Measurements from ENCODE around the gene AMOTL2.

Gene AMOTL2

GRCh38 chr3:134370611-134371531 lies 3.4 kb downstream of the AMOTL2 start:
- no peak overlapping the region for H2AFZ ChIP-seq
- H3K27me3 ChIP-seq (ENCODE audit: control insufficient read depth, insufficient read depth, low read length), result no peaks in the 10 kb centered on the region
- H3K4me1 ChIP-seq, result peaks cover 40% of the 10 kb centered on the region
- no peaks in the 10 kb centered on the region for H3K9me3 ChIP-seq (ENCODE audit: control insufficient read depth, low read length)
- H3K4me3 ChIP-seq (ENCODE audit: low read depth, low read length), result no peak overlapping the region
- H3K79me2 ChIP-seq, result peaks cover 5% of the 10 kb centered on the region
- H3K4me2 ChIP-seq (ENCODE audit: low read length), result no peak overlapping the region
- H3K36me3 ChIP-seq (ENCODE audit: control insufficient read depth, insufficient read depth, low read length), result no peaks in the 10 kb centered on the region
- no peak for TF ChIP-seq CTCF (IDR thresholded peaks at IDR 0.05)
- H3K9ac ChIP-seq, result no peak overlapping the region
- peak overlapping the region; percentile 40 for H3K27ac ChIP-seq

GRCh38 chr3:134369861-134370596 lies 4.2 kb downstream of the AMOTL2 start:
- no peaks in the 10 kb centered on the region for H3K36me3 ChIP-seq (ENCODE audit: control insufficient read depth, insufficient read depth, low read length)
- no peak overlapping the region for H3K4me2 ChIP-seq (ENCODE audit: low read length)
- H3K27me3 ChIP-seq (ENCODE audit: control insufficient read depth, insufficient read depth, low read length), result no peaks in the 10 kb centered on the region
- peak overlapping the region; percentile 40 for H3K27ac ChIP-seq
- no peaks in the 10 kb centered on the region for H3K9me3 ChIP-seq (ENCODE audit: control insufficient read depth, low read length)
- H3K4me1 ChIP-seq, result peaks cover 47% of the 10 kb centered on the region
- H3K79me2 ChIP-seq, result peaks cover 5% of the 10 kb centered on the region
- no peak overlapping the region for H2AFZ ChIP-seq
- no peak overlapping the region for H3K9ac ChIP-seq
- no peak overlapping the region for H3K4me3 ChIP-seq (ENCODE audit: low read depth, low read length)
- no peak for TF ChIP-seq CTCF (IDR thresholded peaks at IDR 0.05)

- Histone ChIP-seq H3K79me2 (peaks cover 5% of the 10 kb centered on the region), H3K27me3 (ENCODE audit: control insufficient read depth, insufficient read depth, low read length) (no peaks in the 10 kb centered on the region), H3K27ac (peak overlapping the region; percentile 32), H3K9me3 (ENCODE audit: control insufficient read depth, low read length) (no peaks in the 10 kb centered on the region), H3K4me2 (ENCODE audit: low read length) (no peak overlapping the region), H2AFZ (no peak overlapping the region), H3K36me3 (ENCODE audit: control insufficient read depth, insufficient read depth, low read length) (no peaks in the 10 kb centered on the region), H3K4me3 (ENCODE audit: low read depth, low read length) (no peak overlapping the region), H3K9ac (no peak overlapping the region), H3K4me1 (peaks cover 53% of the 10 kb centered on the region)
- no peak for TF ChIP-seq CTCF (IDR thresholded peaks at IDR 0.05)
Measured at GRCh38 chr3:134369231-134369741, 5.0 kb downstream of the AMOTL2 start.

- Histone ChIP-seq H3K79me2 (peaks cover 5% of the 10 kb centered on the region), H3K27me3 (ENCODE audit: control insufficient read depth, insufficient read depth, low read length) (no peaks in the 10 kb centered on the region), H3K4me2 (ENCODE audit: low read length) (no peak overlapping the region), H3K36me3 (ENCODE audit: control insufficient read depth, insufficient read depth, low read length) (no peaks in the 10 kb centered on the region), H3K9me3 (ENCODE audit: control insufficient read depth, low read length) (no peaks in the 10 kb centered on the region), H3K4me1 (peaks cover 55% of the 10 kb centered on the region), H3K9ac (no peak overlapping the region), H3K27ac (peak overlapping the region; percentile 32), H2AFZ (no peak overlapping the region), H3K4me3 (ENCODE audit: low read depth, low read length) (no peak overlapping the region)
- no peak for TF ChIP-seq CTCF (IDR thresholded peaks at IDR 0.05)
Measured at GRCh38 chr3:134368751-134369105, 5.5 kb downstream of the AMOTL2 start.
